GM18517 (cell line): ENCODE measurements around the gene LNX1.

Experiments
- ATAC-seq: cut with Tn5 transposase; IDR thresholded peaks from one replicate; pipeline ENCODE4 v1.9.1; 2021; ENCODE audit warnings: mild to moderate bottlenecking, moderate library complexity; ENCODE audit not compliant: unreplicated experiment

Gene LNX1

GRCh38 chr4:53500546-53500945, 90.7 kb downstream of the LNX1 start:
- no peak for ATAC-seq

GRCh38 chr4:53499791-53500190, 91.5 kb downstream of the LNX1 start:
- no peak for ATAC-seq

- no peak for ATAC-seq
Measured at GRCh38 chr4:53498706-53499105, 92.6 kb downstream of the LNX1 start.

GRCh38 chr4:53497487-53498244, 93.6 kb downstream of the LNX1 start:
- no peak for ATAC-seq

- ATAC-seq = no peak
Measured at GRCh38 chr4:53494851-53495250, 96.4 kb downstream of the LNX1 start.

GRCh38 chr4:53490965-53491622, 100.2 kb downstream of the LNX1 start:
- no peak for ATAC-seq

- no peak for ATAC-seq
Measured at GRCh38 chr4:53490161-53490956, 100.9 kb downstream of the LNX1 start.

GRCh38 chr4:53489279-53489889, 101.9 kb downstream of the LNX1 start:
- ATAC-seq = no peak

- ATAC-seq = no peak
Measured at GRCh38 chr4:53487766-53488165, 103.5 kb downstream of the LNX1 start.

- ATAC-seq = no peak
Measured at GRCh38 chr4:53485658-53486040, 105.6 kb downstream of the LNX1 start.

GRCh38 chr4:53484911-53485657, 106.2 kb downstream of the LNX1 start:
- ATAC-seq = no peak

GRCh38 chr4:53483250-53483649, 108.0 kb downstream of the LNX1 start:
- ATAC-seq = no peak

- no peak for ATAC-seq
Measured at GRCh38 chr4:53481586-53481985, 109.7 kb downstream of the LNX1 start.

GRCh38 chr4:53480909-53481308, 110.4 kb downstream of the LNX1 start:
- ATAC-seq = no peak

GRCh38 chr4:53479736-53480525, 111.4 kb downstream of the LNX1 start:
- no peak for ATAC-seq

GRCh38 chr4:53478671-53479456, 112.4 kb downstream of the LNX1 start:
- ATAC-seq = no peak

- ATAC-seq = no peak
Measured at GRCh38 chr4:53477636-53478035, 113.7 kb downstream of the LNX1 start.

GRCh38 chr4:53477038-53477565, 114.2 kb downstream of the LNX1 start:
- no peak for ATAC-seq
